NK-92 treated with Interleukin-12 subunit alpha and Interleukin-12 subunit beta, amount 100 ng/mL, for 24 hours (cell line): ENCODE results near the gene MYL3.
"Not testable (repeated sequence)": the region's sequence is repeated elsewhere in the genome, so short reads cannot be mapped to it uniquely, and the experiment has no call there.

Experiments used
- DNase-seq: peaks from one replicate; lab custom pipeline; 2025; lab: John Stamatoyannopoulos, UW

Gene MYL3

DNA sequence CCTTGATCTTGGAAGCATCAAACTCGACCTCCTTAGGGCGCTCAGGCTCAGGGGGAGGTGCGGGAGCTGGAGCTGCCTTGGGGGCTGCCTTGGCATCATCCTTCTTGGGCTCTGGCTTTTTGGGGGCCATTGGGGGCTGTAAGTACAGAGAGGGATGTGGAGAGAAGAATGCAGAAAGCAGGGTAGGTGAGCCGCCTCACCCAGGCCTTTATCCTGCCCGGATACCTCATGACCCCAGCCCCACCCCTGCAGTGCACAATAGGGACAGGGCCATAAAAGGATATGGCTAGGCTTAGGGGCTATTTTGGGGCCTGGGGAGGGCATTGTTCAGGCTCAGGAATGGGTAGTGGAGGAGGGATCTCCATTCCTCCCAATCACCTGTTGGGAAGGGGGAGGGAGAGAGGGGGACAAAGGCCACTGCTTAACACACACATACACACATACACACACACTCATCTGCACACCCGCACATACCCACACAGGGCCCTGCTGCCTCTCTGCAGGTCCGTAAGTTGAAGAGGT lies at the start of gene MYL3:
TSS of gene MYL3 (minus strand) at position 184 of the 522 bp plus-strand sequence. CDS start at position 130, 54 bp downstream.
- no peak for DNase-seq

DNA sequence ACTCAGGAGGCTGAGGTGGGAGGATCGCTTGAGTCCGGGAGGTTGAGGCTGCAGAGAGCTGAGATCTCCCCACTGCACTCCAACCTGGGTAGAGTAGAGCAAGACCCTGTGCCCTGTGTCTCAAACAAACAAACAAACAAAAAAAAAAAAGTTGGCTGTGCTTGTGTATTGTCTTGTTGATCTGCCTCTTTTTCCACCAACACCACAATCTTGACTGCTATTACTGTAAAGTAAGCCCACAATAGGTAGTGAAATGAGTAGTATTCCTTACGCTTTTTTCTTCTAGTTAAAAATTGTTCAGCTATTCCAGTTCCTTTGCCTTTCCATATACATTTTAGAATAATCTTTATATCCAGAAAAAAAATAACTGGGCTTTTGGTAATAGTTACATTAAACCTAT lies 49.7 kb upstream of the MYL3 start:
- no peak for DNase-seq

DNA sequence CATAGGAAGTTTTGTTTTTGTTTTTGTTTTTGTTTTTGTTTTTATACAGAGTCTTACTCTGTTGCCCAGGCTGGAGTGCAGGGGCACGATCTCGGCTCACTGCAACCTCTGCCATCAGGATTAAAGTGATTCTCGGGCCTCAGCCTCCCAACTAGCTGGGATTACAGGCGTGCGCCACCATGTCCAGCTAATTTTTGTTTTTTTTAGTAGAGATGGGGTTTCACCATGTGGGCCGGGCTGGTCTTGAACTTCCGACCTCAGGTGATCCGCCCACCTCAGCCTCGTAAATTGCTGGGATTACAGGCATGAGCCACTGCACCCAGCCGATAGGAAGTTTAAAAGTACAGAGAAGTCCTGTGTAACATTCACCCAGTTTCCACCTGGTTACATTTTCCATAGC lies 47.7 kb upstream of the MYL3 start:
- not testable (repeated sequence) for DNase-seq

DNA sequence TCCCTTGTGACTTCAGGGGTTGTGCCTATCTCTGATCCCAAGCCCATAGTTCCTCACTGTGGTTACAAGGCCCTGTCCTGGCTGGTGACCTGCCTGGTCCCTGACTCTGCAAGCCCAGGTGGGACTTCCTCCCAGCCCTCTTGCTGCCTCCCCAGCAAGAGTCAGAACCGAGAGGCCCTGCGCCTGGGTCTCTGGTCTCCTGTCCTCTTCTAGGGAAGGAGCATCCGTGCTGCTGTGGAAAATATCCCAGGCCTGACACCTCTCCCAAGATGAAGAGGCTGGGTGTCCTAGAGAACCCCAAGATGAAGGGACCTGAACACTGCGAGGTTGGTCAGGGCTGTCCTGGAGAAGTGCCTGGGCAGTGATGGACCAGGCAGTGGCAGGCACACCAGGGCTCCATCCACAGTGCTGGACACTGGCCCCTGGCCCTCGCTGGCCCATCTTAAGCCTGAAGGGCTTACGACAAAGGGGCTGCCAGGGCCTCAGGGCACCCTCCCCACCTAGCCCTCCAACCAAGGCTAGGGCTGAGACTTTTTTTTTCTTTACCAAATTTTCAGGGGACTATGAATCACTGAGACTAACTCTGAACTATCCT lies 47.0 kb upstream of the MYL3 start:
- no peak for DNase-seq

DNA sequence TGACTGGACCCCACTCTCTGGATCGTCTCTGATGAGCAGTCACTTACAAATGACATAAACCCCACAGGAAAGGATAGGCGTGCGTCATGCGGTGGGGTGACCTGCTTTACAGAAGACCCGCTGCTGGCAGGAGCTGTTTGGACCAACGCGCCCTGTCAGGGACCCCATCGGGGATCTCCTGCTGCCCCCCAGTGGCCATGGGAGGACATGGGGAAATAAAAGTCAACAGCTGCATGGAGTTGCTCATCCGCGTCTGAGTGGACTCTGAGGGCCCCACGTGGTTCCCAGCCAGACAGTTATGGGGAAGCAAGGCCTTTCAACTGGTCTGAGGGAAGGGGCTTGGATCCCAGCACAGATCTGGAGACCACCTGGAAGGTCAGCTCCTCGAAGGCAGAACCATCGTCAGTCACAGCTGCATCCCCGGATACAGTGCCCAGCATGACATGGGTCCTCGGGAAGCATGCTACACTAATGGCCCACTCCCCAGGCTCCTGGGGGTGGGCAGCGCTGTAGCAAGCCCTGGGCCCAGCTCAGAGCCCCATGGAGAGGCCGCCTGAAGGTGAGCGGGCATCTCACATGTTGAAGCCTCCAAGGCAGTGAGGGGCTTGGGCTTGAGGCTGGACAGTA lies 46.4 kb upstream of the MYL3 start:
- peak; percentile 45 for DNase-seq

DNA sequence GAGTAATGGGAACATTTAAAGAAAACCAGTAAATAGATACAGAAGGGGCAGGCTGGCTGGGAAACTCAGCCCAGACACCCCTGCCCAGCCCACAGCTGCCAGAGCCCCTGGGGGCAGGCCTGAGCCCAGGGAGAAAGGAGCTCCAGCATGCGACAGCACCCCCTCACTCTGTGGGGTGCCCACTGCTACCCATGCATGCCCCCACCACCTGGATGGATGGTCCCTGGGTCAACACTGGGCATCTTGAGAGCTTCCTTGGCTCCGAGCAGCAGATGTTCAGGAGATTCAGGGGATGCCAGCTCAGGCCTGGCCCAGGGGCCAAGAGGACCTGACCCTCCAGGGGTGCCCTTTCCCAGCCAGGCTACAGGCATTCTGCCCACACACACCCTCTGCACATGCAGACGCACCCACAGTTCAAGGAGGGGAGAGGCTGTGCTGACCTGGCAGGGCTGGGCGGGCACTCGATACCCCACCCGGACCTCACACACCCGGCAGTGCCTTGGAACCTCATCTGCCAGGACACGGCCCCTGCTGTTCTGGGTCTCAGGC lies 45.8 kb upstream of the MYL3 start:
- DNase-seq = no peak

DNA sequence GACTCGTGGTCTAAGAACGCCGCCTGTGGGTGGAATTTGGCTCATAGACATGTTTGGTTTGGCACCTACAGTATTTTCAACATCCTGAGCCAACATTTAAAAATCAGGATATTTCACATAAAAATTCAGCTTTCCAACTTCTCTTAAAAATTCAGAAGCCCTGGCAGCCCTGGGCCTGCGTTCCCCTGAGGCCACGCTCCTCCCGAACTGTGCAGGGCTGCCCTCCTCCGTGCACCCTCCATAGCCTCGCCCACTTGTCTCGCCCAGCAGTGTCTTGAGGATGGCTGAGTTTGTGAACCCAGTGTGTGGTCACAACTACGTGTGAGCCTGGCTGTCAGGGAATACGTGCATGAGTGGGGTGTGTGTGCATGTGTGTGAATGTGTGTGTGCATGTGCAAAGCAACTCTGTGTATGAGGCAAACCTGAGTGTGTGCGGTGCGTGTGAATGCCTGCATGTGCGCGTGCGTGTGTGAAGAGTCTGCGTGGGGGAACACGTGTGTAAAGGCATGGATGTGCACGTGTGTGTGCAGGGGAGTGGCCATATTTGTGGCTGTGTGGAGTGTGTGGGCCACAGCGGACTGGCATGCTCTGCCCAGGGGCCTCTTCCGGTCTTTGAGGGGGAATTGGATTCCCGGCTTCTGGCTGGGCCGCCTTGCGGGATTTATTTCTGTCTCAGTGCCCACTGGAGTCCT lies 45.2 kb upstream of the MYL3 start:
- no peak for DNase-seq

DNA sequence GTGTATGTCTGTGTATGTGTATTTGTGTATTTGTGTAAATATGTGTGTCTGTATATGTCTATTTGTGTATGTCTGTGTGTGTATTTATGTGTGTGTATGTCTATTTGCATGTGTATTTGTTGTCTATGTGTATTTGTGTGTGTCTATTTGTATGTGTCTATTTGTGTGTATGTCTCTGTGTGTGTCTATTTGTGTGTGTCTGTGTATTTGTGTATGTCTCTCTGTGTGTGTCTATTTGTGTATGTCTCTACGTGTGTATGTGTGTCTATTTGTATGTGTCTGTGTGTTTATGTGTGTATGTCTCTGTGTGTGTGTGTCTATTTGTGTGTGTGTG lies 44.7 kb upstream of the MYL3 start:
- no peak for DNase-seq

DNA sequence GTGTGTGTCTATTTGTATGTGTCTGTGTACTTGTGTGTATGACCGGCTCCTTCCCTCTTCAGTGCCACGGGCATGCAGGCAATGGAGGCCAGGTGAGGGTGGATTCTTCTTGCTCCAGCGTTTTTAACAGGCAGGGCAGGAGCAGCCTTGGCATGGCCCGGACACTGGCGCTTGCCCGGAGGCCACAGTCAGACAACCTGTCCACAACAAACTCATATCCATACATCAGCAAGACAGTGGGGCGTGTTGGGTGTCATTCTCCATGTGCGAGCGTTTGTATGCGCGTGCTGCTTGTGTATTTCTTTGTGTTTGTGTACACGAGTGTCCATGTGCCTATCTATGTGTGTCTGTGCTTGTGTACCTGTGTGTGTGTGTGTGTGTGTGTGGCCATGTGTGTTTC lies 44.0 kb upstream of the MYL3 start:
- DNase-seq = no peak

DNA sequence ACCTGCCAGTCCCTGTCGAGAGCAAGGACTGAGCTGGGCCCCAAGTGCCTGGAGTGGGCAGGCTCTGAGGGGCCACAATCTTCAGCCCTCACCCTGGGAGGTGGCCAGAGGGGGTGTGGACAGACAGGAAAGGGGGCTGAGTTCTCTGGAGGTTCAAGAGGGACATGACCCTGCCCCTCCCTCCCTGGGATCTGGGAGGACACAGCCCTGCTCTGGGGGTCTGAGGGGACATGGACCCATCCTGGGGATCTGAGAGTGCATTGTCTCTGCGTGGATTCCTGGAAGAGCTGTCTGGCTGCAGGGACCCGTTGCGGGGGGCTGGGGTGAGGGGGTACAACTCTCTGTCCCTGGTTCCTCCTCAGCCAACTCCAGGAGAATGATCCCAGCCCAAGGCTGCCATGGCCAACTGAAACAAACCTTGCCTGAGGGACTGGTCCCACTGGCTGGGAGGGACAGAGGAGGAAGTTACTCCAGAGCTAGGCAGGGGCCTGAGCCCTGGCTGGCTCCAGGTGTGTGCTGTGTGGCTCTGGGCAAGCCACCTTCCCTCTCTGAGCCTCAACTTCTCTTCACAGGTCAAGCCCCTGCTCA lies 43.3 kb upstream of the MYL3 start:
- DNase-seq = no peak

DNA sequence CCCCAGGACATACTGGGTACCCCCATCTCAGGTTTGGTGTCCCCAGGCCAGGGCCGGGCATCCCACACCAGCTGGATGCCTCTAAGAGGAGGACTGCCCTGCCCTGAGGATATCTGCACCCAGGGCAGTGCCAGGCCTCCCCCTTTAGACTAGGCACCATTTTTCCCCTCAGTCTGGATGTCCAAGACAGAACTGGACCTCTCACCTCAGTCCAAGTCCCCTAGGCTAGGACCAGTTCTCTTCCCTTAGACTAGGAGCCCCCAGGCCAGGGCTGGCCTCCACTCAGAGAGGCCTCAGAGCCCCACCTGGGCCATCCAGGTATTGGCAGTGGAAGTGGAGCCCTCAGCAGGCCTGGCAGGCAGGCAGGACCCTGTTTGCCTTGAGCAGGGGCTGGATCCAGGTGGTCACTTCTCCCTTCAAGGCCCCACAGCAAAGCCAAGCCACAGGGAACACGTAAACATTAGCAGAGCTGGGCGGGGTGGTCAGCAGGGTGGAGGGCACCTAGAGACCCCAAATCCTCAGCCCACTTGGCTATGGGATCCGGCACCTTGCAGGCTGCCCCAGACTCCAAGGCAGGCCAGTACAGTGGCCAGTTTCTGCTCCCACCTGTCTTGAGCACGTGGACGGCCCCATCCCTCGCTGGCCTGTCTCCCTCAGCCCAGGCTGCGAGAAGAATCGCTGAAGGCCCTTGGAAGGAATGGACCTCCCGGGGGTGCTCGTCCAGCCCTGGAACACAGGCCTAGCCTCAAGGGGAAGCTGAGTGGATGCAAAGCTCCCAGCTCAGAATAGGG lies 42.6 kb upstream of the MYL3 start:
- DNase-seq = no peak

DNA sequence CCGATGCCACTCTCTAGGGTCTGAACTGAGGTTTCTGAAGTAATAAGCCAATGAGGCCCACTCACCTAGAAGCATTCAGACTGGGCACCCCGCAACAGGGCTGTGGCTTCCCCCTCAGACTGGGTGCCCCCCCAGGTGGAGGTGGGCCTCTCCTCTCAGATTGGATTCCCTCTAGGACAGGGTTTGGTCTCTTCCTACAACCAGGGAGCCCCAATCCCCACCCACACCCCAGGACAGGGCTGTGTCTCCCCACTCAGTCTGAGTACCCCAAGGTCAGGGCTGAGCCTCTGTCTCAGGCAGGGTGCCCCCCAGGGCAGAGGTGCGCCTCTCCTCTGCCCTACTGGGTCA lies 41.9 kb upstream of the MYL3 start:
- no peak for DNase-seq

DNA sequence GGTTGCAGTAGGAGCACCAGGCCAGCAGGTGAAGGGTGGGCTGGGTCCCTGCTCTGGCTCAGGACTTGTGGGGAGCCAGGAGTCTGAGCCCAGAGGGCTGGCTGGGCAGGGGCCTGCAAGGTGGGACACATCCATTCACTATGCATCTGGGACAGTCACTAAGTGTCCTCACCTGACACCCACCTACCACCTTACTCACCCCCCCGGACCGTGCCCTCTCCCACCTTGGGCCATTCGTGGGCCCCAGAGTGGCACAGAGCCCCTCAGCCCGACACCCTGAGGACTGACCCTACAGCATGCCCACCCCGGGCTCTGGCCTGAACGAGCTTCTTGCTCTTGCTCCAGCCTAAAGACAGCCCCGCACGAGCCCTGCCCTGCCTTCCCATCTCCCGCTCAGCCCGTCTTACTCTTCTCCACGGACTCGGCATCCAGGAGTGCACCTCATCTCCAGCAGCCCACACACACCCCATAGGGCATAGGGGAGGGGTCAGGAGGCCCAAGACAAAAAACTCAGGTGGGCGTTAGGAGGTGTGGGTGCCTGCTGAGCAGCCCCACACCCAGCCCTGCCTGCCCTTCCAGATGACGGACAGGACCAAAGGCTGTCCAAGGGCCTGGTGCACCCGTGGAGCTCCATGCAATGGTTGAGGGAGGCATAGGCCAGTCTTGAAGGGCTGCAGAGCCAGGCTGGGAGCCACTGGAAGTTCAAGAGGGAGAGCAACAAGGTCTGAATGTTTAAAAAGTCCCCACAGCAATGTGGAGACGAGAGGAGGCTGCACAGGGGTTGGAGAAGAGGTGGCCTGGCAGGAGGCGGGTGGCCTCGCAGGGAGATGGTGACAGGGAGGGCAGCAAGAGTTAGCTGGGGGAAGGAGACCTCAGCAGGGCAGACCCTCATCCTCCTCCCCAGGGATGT lies 41.3 kb upstream of the MYL3 start:
- DNase-seq = no peak

DNA sequence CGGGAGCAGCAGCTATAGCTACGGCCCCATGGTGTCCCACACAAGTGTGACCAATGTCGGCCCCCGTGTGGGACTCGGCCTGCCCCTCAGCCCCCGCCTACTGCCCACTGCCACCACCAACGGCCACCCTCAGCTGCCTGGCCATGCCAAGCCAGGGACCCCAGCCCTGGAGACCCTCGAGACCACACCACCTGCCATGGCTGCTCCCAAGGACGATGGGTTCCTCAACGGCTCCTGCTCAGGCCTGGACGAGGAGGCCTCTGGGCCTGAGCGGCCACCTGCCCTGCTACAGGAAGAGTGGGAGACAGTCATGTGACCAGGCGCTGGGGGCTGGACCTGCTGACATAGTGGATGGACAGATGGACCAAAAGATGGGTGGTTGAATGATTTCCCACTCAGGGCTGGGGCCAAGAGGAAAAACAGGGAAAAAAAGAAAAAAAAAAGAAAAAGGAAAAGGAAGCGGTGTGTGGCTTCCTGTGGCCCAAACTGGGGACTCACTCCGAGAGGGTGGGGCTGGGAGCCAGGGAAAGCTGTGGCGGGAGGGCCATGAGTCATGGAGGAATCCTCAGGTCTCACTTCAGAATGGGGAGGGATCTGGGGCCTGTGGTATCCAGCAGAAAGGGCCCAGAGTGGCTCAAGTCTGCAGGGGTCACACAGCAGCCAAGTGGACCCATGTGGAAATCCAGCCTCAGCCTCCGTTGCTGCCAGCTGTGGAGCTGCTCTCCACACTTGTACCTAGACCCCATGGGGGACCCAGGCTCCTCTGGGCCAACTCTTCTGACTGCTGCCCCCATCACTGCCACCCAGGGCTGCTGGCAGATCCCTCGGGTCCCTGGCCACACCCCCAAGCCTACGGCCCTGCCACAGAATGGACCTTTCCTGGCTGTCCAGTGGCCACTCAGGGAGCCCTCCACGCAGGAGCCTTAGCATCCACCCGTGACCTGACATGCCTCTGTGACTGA lies 40.4 kb upstream of the MYL3 start:
- no peak for DNase-seq

DNA sequence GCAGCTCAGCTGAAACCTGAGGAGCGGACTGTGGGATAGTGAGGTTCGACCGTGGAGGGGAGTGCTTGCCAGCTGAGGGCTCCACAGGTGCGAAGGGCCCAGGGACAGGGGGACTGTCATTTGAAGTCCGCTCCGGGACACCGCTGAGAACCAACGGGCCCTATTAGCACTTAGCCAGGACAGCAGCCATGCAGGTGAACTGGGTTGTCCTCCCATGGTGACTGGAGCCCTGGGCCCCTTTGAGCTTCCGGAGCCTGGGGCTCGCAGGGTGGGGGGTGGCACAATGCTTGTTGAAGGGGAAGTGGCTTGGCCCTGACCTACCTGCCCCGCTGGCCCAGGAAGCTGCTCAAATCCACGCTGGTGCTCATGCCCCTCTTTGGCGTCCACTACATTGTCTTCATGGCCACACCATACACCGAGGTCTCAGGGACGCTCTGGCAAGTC lies 39.0 kb upstream of the MYL3 start:
- no peak for DNase-seq

DNA sequence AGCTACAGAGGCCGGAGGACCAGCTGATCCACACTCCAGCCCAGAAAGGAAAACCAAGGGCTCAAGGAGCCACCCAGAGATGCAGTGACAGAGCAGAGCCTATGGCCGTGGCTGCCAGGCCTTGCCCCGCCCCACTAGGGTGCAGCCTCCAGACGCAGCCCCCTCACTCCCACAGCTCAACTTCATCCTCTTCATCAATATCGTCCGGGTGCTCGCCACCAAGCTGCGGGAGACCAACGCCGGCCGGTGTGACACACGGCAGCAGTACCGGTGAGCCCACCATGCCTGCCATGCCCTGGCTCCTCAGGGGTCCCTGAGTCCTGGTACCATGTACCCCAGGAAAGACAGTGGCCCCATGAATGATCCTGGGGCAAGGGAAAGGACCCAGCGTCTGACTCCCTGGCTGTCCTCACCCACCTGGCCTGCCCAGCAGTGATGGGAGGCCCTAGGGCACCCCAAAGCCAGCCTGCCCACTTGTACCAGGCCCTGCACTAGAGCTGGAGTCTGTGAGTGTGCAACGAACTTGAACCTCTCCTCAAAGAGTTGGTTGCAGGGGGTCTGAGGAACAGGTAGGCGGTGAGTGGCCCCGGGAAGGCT lies 38.4 kb upstream of the MYL3 start:
- no peak for DNase-seq

DNA sequence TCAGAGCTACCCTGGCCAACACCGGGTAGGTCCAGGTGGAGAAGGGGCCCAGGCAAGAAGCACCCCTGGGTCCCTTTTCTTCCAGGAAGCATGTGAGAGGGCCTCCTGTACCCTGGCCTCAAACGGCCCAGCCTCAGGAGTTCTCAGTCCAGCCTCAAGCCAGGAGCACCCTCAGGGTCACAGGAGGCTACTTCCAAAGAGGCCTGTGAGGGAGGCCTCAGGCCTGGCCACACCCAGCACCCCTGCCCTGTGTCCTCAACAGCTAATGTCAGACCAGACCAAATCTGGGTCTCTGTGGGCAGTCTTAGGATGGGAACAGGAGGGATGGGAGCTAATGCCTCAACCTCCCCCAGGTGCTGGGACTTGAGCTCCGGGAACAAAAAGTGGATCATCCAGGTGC lies 37.8 kb upstream of the MYL3 start:
- DNase-seq = no peak

DNA sequence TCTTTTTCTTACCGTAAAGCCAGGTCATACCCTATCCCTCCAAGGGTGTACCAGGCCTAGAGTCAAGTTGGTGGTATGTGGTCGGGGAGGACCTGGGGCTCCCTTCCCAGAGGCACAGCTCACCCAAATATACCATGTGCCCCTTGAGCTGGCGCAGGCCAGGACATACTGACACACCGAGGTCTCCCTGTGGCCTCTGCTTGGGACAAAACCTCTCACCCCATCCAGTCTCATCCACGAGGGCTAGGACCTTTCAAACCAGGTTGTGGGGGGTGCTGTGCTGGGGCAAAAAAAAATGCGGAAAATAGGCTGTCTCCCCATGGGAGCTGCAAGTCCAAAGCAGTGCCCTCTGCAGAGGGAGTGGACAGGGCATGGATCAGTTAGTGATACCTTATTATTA lies 37.1 kb upstream of the MYL3 start:
- DNase-seq = no peak

DNA sequence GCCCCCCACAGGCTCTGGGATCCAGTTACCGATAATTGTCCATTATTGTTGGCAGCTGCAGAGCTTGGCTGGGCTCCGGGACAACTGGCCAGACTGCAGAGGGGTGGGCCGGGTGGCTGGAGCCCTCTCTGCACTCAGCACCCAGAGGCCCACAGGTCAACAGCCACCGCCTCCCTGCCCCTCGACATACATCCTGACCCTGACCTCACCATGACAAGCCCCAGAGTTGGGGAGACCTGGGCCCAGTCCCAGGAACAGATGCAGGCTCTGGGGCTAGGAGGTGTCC lies 36.7 kb upstream of the MYL3 start:
- DNase-seq = no peak
